ENCODE data around the gene NPB.

Gene NPB

DNA sequence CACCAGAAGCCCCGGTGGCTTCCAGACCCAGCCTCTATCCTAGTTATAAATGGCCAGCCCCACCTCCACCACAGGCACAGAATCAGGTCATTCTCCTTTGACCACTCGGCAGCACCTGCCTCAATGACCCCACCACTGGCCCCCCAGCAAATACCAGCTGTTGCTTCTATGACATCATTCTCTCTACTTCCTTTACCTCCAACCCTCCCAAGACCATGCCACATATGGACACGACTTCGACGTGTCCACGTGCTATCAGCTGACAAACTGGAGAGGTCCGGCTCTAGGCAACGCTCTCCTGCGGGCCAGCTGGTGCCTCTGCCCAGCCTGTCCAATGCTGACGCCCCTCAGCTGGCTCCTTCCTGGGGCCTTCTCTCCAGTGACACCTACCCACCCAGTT lies 16.6 kb upstream of the NPB start:
- TF ChIP-seq FOXP2 (optimal IDR thresholded peaks at IDR 0.05; ENCODE audit: borderline replicate concordance, extremely low read depth, extremely low read length, insufficient read depth), result no peak
- TF ChIP-seq TAF1 (IDR thresholded peaks at IDR 0.05; ENCODE audit: borderline replicate concordance, insufficient read depth, low read length), result no peak
- no peak for TF ChIP-seq POLR2AphosphoS5 (IDR thresholded peaks at IDR 0.05; ENCODE audit: low read depth, low read length)
- no peak for TF ChIP-seq SIN3A (IDR thresholded peaks at IDR 0.05; ENCODE audit: borderline replicate concordance, insufficient read depth, low read length)
- TF ChIP-seq, protein P1, sequence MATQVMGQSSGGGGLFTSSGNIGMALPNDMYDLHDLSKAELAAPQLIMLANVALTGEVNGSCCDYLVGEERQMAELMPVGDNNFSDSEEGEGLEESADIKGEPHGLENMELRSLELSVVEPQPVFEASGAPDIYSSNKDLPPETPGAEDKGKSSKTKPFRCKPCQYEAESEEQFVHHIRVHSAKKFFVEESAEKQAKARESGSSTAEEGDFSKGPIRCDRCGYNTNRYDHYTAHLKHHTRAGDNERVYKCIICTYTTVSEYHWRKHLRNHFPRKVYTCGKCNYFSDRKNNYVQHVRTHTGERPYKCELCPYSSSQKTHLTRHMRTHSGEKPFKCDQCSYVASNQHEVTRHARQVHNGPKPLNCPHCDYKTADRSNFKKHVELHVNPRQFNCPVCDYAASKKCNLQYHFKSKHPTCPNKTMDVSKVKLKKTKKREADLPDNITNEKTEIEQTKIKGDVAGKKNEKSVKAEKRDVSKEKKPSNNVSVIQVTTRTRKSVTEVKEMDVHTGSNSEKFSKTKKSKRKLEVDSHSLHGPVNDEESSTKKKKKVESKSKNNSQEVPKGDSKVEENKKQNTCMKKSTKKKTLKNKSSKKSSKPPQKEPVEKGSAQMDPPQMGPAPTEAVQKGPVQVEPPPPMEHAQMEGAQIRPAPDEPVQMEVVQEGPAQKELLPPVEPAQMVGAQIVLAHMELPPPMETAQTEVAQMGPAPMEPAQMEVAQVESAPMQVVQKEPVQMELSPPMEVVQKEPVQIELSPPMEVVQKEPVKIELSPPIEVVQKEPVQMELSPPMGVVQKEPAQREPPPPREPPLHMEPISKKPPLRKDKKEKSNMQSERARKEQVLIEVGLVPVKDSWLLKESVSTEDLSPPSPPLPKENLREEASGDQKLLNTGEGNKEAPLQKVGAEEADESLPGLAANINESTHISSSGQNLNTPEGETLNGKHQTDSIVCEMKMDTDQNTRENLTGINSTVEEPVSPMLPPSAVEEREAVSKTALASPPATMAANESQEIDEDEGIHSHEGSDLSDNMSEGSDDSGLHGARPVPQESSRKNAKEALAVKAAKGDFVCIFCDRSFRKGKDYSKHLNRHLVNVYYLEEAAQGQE (IDR thresholded peaks at IDR 0.05; ENCODE audit: insufficient read depth in 1 of 2, low read depth in 2 of 2, low read length in 2 of 2), result no peak

GRCh38 chr17:81885869-81886548 lies 16.0 kb upstream of the NPB start:
- TF ChIP-seq TAF1 (IDR thresholded peaks at IDR 0.05; ENCODE audit: borderline replicate concordance, insufficient read depth, low read length) (no peak), SIN3A (IDR thresholded peaks at IDR 0.05; ENCODE audit: borderline replicate concordance, insufficient read depth, low read length) (no peak), POLR2AphosphoS5 (IDR thresholded peaks at IDR 0.05; ENCODE audit: low read depth, low read length) (no peak), FOXP2 (optimal IDR thresholded peaks at IDR 0.05; ENCODE audit: borderline replicate concordance, extremely low read depth, extremely low read length, insufficient read depth) (no peak)
- TF ChIP-seq, protein P1 (IDR thresholded peaks at IDR 0.05; ENCODE audit: insufficient read depth in 1 of 2, low read depth in 2 of 2, low read length in 2 of 2), result no peak

GRCh38 chr17:81888105-81888987 lies 13.7 kb upstream of the NPB start:
- TF ChIP-seq SIN3A (IDR thresholded peaks at IDR 0.05; ENCODE audit: borderline replicate concordance, insufficient read depth, low read length), result no peak
- no peak; the same call in 1 of the 2 replicates for TF ChIP-seq POLR2AphosphoS5 (IDR thresholded peaks at IDR 0.05; ENCODE audit: low read depth, low read length)
- TF ChIP-seq, protein P1 (IDR thresholded peaks at IDR 0.05; ENCODE audit: insufficient read depth in 1 of 2, low read depth in 2 of 2, low read length in 2 of 2), result no peak
- no peak for TF ChIP-seq FOXP2 (optimal IDR thresholded peaks at IDR 0.05; ENCODE audit: borderline replicate concordance, extremely low read depth, extremely low read length, insufficient read depth)
- TF ChIP-seq TAF1 (IDR thresholded peaks at IDR 0.05; ENCODE audit: borderline replicate concordance, insufficient read depth, low read length), result no peak

- TF ChIP-seq FOXP2 (optimal IDR thresholded peaks at IDR 0.05; ENCODE audit: borderline replicate concordance, extremely low read depth, extremely low read length, insufficient read depth) (no peak), SIN3A (IDR thresholded peaks at IDR 0.05; ENCODE audit: borderline replicate concordance, insufficient read depth, low read length) (no peak), TAF1 (IDR thresholded peaks at IDR 0.05; ENCODE audit: borderline replicate concordance, insufficient read depth, low read length) (no peak), POLR2AphosphoS5 (IDR thresholded peaks at IDR 0.05; ENCODE audit: low read depth, low read length) (no peak)
- TF ChIP-seq, protein P1 (IDR thresholded peaks at IDR 0.05; ENCODE audit: insufficient read depth in 1 of 2, low read depth in 2 of 2, low read length in 2 of 2), result no peak
Observed at GRCh38 chr17:81888988-81889595, 12.9 kb upstream of the NPB start.
